Measurements from ENCODE around the gene EDAR.
A peak's percentile ranks its signal among the peaks of the same experiment; 100 is the strongest.

EDAR gene

GRCh38 chr2:108988796-108989713 lies at the start of gene EDAR:
TSS of gene EDAR (minus strand) at chr2:108989220. CDS start at chr2:108931014, 58,206 bp downstream.
- peak; percentile 23 to 35 for DNase-seq (ENCODE audit: low read depth in 2 of 2)

DNA sequence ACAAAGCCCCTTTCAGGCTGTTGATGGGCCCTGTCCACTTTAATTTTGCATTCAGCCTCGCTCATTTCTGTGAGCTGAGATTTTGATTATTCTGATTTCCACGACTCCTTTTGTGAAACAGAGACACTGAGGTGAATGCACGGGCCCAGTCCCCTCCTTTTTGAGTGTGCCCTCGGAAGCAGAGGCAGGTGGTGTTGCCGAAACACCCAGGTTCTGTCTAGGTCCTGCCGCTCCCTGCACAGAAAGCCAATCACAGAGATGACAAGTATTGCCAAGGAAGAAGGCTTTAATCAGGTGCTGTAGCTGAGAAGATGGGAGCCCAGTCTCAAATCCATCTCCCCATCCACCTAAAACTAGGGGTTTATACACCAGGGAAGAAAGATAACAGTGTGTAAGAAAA lies 44.2 kb upstream of the EDAR start:
- no peak for DNase-seq (ENCODE audit: low read depth in 2 of 2)

GRCh38 chr2:109032229-109032820 lies 43.3 kb upstream of the EDAR start:
- peak in 1 of 2 donors; percentile 15 for DNase-seq (ENCODE audit: low read depth in 2 of 2)

GRCh38 chr2:109031476-109032228 lies 42.6 kb upstream of the EDAR start:
- DNase-seq (ENCODE audit: low read depth in 2 of 2) = peak; percentile 32 to 57

- DNase-seq (ENCODE audit: low read depth in 2 of 2) = peak in 1 of 2 donors; percentile 15
These were observed 42.0 kb upstream of the EDAR start for GRCh38 chr2:109030870-109031475.

GRCh38 chr2:109029490-109030201 lies 40.6 kb upstream of the EDAR start:
- DNase-seq (ENCODE audit: low read depth in 2 of 2) = no peak

GRCh38 chr2:109028738-109029489 lies 39.9 kb upstream of the EDAR start:
- no peak for DNase-seq (ENCODE audit: low read depth in 2 of 2)

DNA sequence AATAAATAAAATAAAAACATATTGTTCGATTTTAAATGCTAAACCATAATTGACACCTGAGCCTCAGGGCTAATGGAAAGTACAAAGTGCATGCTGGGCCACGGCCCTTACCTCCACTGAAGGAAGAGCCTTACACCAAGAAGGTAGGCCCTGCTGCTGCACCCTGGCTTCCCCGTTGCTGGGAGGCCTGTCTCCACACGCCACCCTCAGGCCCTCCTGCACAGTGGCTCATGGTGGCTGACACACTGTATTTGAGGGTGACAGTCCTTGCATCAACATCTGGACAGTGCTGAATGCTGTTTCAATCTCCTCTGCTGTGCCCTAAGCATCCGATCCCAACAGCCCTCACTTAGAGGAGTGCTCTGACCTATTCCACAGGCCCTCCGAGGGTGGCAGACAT lies 39.3 kb upstream of the EDAR start:
- no peak for DNase-seq (ENCODE audit: low read depth in 2 of 2)

- no peak for DNase-seq (ENCODE audit: low read depth in 2 of 2)
These were observed 38.7 kb upstream of the EDAR start for GRCh38 chr2:109027702-109028101.

DNA sequence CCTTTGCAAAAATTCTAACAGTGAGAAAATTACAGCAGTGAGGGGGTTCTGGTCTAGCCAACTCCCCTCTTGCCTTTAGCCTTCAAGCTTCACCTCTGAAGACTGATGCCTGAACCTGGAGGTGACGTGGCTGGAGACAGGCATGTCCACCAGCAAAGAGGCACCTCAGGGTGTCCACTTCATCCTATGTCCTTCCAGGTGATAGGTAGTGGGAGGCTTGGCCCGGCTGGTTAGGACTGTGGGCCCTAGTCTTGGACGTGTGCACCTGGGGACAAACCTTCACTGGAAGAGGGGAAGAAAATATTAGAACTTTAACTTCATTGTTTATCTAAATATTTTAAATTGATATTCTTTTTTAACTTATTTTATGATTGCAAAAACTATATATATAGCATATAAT lies 35.5 kb upstream of the EDAR start:
- DNase-seq (ENCODE audit: low read depth in 2 of 2) = no peak

GRCh38 chr2:109021895-109022300 lies 32.9 kb upstream of the EDAR start:
- no peak for DNase-seq (ENCODE audit: low read depth in 2 of 2)

DNA sequence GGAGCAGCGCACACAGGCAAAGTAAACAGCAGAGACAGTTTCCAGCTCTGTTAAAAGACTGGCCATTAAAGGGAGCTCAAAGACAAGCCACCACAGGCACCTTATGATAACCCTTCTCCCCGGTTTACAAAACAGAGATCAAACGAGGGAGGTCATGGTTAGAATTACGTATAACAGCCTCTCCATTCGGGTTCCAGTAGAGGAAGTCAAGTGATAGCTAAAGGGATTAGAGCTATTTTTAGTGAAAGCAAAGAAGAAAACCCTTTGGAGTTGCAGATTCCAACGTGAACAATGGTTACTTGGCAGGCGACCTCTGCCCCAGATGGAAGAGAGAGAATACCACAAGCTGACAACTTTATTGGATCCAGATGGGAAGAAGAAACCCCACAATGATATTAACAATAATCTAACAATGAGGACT lies 31.2 kb upstream of the EDAR start:
- no peak for DNase-seq (ENCODE audit: low read depth in 2 of 2)

GRCh38 chr2:109018452-109018851 lies 29.4 kb upstream of the EDAR start:
- DNase-seq (ENCODE audit: low read depth in 2 of 2) = no peak

GRCh38 chr2:109017017-109017416 lies 28.0 kb upstream of the EDAR start:
- no peak for DNase-seq (ENCODE audit: low read depth in 2 of 2)

- no peak for DNase-seq (ENCODE audit: low read depth in 2 of 2)
These were observed 27.4 kb upstream of the EDAR start for GRCh38 chr2:109016376-109016775.

- no peak for DNase-seq (ENCODE audit: low read depth in 2 of 2)
These were observed 25.5 kb upstream of the EDAR start for GRCh38 chr2:109014476-109014875.

DNA sequence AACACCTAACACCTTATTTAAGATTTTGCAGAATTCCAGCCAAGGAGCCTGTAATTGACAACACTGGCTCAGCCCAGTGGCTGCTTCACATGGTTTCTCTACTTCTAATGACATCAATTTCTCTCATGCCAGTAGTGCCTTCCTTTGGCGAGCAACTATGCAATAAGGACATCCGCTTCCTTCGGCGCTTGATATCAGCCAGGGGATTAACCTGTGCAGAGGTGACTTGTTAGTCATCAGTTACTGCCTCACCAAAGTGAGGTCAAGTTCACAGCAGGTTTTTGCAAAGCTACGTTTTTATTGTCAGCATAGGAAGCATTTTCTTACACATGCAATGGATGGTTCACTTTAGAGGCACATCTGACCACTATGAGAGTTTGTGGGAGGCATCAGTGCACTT lies 24.0 kb upstream of the EDAR start:
- DNase-seq (ENCODE audit: low read depth in 2 of 2) = no peak

DNA sequence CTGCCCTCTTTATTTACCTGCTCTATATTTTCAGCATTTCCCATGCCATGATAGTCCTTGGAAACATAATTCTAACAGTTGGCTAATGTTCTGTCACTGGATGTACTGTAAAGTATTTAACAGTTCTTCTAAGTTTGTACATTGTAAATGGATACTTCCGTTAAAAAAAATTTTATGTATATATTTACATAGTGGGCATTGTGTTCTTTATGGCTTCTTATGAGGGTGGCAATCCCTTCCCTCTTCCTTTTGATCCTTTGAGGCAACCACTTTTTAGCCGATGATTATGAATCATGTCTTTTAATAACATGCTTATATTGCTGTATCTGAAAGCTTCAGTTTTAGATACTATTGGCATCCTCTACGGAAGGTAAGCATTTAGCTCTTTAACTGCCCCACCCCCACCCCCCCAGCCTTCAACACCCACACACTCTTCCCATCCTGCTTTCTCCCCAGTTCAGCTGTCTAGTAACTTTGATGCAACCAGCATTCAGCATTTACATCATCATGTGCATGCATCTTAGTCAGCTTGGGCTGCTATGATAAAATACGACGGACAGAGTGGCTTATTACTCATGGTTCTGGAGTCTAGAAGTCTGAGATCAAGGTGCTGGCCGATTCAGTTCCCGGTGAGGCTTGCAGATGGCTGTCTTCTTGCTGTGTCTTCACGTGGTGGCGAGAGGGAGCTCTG lies 21.0 kb upstream of the EDAR start:
- no peak for DNase-seq (ENCODE audit: low read depth in 2 of 2)

- no peak for DNase-seq (ENCODE audit: low read depth in 2 of 2)
These were observed 18.0 kb upstream of the EDAR start for GRCh38 chr2:109006971-109007370.

DNA sequence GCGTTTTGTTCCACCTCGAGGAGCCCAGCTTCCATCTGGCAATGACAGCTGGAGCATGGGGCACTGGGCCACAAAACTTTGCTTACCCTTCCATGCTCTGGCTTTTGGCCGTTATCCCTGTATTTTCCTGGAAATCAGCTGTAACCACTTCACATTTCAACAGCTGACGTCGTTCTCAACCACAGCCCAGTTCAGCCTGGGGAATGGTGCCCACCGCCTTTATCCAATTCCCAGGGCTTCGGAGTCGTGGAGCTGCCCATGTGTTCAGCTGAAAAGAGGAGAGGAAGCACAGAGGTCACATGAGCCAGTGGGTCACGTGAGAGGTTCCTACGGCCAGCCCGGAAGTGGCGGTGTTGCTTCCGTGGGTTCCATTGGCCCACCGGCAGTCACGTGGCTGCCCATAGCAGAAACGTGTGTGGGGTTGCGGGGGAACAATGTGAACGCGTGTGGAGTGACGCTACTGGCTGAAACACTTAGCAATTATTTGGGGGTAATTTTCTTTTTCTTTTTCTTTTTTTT lies 16.7 kb upstream of the EDAR start:
- no peak for DNase-seq (ENCODE audit: low read depth in 2 of 2)

All from stimulated activated CD4-positive, alpha-beta T cell treated with anti-CD3 and anti-CD28 coated beads, Interleukin-1b, Interleukin-23, amount 100 ng/mL, for 4 hours (primary cell).